Inflammatory macrophage treated with lipopolysaccharide for 4 hours (primary cell): ENCODE measurements around the gene DELE1.
"Not testable (repeated sequence)": the region's sequence is repeated elsewhere in the genome, so short reads cannot be mapped to it uniquely, and the experiment has no call there.

Experiments
- DNase-seq: peaks from one replicate; pipeline ENCODE4 v3.0.0-alpha.2; 2020

The DELE1 gene

DNA sequence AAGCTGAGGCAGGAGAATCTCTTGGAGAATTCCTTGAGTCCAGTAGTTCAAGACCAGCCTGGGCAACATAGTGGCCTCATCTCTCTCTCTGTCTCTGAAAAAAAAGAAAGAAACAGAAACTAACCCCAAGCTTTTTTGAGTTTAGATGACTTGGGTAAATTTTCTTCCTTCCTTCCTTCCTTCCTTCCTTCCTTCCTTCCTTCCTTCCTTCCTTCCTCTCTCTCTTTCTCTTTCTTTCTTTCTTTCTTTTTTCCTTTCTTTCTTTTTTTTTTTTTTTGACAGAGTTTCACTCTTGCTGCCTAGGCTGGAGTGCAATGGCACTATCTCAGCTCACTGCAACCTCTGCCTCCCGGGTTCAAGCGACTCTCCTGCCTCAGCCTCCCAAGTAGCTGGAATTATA lies 33.2 kb upstream of the DELE1 start:
- not testable (repeated sequence) for DNase-seq

DNA sequence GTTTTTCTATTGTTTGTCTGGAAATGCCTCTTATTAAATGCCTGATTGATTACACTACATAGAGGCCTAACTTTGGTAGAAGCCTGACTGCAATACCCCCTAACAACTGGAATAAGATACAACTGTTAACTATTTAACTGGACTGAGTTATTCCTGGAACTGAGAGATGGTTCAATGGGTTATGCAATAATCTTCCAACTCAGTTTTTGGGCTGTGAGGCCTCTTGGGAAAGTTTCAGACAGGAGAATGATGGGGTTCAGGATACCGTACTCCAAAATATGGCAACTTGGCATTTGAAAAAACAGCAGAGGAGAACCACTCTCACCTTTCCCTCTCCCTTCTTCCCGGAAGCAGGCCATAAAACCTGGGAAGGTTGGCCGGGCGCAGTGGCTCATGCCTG lies 26.2 kb upstream of the DELE1 start:
- no peak for DNase-seq

DNA sequence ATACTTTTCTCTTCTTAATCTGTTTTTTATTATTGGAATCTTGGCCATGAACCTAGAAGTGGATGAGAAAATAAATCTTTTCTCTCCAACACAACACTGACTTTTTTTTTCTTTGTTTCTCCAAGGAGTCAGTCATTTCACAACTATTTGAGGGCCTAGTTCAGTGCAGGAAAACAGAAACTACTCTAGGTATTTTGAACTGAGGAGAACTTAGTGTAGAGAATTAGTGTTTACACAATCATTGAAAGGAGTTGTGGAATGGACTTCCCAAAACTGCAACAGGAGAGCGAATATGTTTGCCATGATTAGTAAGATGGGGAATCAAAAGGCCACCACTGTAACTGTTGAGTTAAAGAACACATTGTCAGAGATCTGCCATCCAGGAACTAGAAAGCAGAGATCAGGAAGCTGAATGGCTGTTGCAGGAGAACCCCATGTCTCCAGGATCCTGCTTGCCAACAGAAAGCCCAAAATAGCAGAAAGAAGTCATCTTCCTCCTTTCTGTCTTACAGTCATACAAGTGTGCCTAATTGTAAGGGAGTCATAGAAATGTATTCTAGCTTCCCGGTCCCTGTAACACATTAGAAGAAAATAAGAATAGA lies 25.1 kb upstream of the DELE1 start:
- peak; percentile 58 for DNase-seq

DNA sequence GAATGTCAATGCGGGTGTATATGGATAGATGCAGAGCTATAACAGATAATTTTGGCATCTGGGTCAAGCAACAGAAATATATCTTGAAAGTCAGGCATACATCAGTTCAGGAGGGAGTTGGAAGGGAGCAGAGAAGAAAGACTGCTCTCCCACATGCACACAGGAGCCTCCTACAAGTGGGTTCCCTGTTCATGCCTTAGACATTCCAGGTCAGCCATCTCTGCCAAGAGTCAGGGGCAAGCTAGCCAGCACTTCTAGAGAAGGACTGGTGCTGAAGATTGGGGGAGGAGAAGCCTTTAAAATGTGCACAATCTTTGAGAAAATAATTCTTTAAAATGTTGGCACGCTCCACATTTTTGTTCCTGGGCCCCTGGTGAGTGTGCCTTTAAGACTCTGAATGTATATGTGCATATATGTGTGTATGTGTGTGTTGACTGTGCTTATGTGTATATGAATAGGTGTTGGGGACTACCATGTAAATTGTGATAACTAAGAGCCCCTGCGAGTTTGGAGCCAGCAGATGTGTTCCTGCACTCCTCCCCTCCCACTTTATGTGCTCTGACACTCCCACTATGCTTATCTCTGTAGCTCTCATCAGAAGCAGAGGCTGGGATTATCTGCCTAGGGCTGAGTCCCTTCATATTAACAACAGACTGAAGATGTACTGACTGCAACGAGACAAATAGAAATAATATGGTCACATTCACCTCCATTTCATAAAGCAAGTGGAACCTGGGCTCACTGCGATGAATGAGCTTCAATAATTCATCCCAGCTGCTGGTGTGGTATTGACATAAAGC lies 21.5 kb upstream of the DELE1 start:
- DNase-seq, result no peak

DNA sequence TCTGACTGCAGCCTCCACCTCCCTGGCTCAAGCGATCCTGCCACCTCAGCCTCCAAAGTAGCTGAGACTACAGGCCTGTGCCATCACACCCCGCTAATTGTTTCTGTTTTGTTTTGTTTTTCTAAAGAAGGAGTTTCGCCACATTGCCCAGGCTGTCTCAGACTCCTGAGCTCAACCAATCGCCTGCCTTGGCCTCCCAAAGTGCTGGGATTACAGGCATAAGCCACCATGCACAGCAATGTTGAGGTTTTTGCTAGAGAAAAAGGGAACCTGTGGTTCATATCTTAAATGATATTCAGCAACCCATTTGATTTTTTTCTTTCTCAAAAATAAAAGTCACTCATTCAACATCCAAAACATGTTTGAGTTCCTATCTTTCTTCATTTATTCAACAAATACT lies 20.4 kb upstream of the DELE1 start:
- DNase-seq, result peak; percentile 79

DNA sequence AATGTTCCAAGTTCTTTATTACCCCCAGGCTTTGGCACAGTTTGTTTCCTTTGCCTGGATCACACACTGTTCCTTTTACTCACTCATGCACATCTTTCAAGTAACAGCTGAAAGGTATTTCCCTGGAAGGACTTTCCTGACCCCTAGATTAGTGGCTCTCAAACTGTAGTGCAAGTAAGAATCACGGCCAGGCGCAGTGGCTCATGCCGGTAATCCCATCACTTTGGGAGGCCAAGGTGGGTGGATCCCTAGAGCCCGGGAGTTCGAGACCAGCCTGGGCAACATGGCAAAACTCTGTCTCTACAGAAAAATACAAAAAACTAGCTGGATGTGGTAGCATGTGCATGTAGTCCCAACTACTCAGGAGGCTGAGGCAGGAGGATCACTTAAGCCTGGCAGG lies 19.1 kb upstream of the DELE1 start:
- DNase-seq, result no peak

DNA sequence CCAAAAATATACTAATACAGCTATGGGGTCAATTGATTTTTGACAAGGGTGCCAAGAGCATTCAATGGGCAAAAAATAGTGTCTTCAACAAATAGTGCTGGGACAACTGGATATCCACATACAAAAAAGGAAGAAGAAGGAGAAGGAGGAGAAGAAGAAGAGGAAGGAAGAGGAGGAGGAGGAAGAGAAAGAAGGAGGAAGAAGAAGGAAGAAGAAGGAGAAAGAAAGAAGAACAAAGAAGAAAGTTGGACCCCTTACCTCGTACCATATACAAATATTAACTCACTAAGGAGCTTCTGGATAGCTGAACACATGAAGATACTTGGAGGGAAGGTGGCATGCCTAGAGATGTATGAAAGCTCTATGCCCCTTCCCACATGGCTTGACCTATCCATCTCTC lies 17.2 kb upstream of the DELE1 start:
- DNase-seq, result no peak

DNA sequence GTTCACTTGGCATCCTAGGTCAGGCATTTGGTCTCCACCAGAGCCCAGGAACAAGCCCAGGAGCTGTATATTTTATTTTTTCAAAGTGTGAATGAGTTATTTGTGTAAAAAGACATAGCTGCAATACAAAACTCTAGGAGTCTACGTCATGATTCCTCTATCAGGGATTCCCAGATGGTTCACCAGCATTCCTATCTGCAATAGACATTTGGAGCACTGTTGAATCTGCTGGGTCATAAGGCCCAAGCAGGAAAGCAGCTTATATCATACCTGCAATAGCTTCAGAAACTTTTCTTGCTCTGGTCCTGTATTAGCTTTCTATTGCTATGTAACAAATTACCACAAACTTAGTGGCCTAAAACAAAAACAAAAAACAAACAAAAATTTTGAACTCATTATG lies 16.7 kb upstream of the DELE1 start:
- DNase-seq, result no peak

DNA sequence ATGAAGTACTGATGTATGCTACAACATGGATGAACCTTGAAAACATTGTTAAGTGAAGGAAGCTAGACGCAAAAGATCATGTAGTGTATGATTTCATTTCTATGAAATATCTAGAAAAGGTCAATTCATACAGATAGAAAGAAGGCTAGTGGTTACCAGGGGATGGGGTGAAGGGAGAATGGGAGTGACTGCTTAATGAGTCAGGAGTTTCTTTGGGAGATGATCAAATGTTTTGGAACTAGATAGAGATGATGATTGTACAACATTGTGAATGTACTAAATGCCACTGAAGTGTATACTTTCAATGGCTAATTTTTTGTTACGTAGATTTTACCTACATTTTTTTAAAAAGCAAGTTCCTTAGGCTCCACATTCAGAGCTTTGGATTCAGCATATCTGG lies 14.9 kb upstream of the DELE1 start:
- no peak for DNase-seq

DNA sequence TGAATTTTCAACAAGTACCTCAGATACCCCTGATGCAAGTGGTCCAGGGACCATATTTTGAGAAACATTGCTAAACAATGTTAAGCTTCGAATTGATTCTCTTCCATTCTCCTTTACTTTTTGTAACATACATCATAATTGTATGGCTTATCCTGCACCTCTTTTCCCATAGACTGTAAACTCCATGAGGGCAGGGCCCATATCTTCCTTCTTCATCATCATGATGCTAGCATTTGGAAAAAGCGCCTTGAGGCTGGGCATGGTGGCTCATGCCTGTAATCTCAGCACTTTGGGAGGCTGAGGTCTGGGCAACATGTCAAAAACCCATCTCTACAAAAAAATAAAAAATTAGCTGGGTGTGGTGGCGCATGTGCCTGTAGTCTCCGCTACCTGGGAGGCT lies 14.5 kb upstream of the DELE1 start:
- DNase-seq, result no peak

DNA sequence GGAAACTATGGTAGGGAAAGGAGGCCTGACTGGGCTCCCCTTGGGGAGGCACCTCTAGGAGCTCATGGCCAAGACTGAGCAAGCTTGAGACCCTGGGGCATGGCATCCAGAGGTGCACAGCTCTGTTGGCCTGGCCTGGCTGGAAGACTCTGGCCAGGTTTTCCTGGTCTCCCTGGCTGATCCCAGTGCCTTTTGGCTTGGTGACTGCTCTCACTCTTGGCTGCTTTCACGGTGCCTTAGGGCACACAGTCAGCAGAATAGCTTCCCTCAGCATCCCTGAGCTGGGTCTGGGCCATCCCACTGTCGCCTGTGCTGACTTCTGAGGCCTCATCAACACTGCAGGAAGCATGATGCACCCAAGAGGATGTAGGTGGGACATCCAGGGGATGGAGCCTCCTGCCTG lies 13.4 kb upstream of the DELE1 start:
- DNase-seq, result no peak

DNA sequence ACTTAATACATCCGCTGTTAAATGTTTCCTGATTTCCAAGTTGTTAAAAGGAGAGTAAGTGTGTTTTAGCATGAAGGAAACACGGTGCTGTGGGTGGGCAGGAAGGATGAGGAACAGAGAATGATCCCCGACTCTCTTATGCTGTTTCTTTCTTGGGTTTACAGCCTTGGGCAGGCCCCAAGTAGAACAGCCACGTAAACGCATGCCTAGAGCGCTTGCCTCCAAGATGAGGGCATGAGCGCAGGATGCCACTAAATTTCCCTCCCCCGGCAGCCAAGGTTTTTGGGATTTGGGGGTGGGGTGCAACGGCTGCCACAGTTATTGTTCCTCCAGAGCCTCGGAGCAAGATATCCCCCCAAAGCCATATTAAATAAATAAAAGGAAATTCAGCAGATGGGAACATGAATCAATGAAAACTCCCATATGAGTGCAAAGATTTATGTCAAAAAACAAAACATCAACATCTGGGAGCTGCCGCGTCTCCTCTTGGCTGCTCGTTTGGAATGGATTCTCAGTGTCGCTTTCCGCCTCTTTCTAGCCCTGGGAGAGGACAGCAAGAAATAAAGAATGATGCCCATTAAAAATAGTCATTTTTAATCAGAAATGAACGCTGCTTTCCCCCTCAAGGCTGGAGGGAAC lies 10.0 kb upstream of the DELE1 start:
- DNase-seq, result no peak

DNA sequence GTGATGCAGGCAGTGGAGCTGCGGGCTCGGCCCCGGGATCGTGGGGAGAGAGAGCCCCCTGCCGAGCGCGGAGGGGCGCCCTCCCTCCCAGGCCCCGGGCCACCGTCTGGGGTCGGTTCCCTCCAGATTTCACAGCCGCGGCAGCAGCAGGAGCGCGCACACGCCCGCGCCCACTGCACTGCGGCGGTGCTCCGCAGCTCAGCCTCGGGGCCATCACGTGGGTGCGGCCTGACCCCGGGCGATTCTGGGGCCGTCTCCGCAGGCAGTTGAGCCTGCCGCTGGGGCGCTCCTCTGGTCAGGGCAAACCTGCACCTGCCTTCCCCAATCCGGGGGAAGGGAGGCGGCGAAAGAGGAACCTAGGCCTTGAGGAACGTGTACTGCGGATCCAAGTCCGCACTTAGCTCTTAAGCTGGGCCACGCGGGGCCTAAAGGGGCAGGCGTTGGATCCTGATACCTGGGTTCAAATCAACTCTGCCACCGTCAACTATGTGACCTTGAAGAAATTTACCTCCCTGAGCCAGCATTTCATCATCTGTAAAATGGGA lies 9.4 kb upstream of the DELE1 start:
- DNase-seq, result peak; percentile 45

DNA sequence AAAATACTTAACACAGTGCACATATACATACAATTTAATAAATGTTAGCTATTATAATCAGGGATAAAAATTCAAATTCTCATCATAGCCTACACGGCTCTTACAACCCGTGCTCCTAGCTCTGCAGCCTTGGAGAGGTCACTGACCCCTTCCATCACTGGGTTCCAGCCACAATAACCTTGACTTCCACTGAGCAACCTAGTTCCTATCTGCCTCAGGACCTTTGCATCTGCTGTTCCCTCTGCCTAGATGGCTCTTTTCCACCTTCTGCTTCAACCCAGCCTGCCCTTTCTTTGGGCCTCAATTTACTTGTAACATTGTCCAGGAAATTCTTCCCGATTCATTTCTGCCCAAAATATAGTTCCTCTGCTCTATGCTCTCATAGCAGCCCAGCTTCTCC lies 8.9 kb upstream of the DELE1 start:
- DNase-seq, result no peak

DNA sequence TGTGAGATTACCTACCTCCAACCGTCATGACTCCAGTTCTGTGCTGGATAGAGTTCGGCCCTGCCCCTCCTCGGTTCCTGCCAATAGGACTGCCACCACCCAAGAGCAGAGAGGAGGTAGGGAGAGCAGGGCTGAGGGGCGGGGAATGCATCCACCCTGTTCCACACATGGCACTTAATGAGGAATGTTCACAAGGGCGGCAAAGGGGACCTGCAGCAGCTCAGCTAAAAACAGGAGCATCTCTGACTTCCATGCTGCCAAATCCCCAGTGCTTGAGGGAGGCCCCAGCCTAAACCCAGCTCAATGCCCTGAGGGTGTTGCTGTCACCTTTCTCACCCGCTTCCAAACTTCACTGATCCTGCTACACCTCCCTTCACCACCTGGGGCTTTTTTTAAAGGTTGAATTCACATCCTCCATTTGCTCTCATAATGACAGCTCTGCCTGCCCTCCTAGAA lies 7.8 kb upstream of the DELE1 start:
- no peak for DNase-seq

DNA sequence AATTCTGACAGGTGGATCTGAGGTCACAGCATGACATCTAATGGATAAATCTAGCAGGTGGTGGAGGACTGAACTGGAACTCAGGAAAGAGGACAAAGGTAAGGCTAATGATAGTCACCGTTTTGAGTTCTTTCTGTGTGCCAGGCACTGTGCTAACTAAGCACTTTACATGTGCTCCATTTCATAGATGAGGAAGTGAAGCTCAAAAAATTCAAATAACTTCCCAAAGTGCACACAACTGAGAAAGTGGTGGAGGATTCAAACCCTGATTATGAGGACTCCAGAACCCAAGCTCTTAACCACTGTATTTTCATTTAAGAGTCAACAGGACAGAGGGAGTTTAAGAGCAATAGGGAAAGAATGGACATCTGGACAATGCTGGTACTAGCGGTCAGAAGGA lies 7.1 kb upstream of the DELE1 start:
- peak; percentile 13 for DNase-seq

DNA sequence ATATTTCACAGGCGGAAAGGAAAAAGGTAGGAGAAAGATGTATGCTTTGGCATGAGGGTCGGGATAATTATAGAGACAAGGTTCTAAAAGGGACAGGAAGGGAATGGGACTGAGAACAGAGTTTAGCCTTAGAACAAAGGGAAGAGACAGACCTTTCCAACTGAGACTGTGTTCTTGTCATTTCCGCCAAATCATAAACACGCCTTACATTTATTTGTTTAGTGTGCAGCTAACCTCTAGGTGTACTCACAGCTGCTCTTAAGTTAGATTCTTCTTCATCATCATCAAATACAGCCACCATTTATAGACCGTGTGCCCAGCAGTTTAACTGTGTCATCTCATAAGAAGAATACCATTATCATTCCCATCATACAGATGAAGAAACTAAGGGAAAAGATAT lies 5.9 kb upstream of the DELE1 start:
- no peak for DNase-seq

DNA sequence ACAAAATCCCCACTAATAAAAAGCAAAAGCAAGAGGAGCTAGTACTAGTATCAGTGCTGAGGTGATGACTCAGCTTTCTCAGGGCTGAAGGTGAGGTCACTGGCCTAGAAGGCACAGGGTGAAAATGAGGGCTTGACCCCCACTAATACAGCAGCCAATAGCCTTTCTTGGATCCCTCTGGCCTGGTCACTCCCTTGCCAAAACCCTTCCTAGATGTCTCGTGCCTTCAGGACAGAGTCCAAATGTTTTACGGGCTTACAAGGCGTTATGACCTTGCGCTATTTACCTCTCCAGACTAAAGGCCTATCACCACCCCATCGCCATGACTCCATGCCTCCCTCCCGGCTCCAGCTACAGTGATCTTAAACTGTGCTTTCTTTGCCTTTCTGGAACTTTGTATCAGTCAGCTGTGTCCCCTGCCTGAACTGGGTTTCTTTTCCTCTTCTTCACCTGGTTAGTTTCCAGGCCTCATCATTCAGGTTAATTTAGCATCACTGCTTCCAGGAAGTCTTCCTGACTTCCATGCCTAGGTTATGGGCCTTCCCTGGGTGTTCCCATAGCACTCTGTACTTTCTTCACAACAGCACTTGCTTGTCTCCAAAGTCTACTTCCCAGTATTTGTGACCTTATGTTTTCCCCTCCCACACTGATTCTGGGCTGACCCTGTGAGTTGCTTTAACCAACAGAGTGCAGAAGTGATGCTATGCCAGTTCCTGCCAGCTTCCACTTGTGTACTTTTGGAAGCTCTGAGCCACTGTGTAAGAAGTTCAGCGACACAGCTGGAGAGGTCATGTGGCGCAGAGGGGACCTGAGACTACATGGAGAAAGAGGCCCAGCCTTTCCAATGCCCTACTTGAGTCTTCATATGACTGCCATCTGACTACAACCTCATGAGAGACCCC lies 4.2 kb upstream of the DELE1 start:
- peak; percentile 80 for DNase-seq

DNA sequence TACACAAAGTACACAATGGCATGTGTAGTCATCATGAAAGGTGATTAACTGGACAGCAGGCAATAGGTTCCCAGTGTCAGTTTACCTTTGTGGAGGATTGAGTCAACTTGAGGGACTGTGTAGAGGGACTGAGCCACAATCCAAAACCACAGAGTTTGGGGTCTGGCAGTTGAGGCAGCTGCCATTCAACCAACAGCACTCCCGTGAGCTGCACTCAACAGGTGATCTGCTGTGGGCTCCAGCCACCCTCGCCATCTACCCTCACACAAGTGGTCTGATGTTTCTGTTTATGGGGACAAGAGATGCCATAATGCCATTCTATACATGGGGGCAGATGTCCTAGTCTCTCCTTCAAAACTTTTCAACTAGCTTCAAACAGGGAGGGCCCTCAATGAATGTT lies 2.9 kb upstream of the DELE1 start:
- no peak for DNase-seq

DNA sequence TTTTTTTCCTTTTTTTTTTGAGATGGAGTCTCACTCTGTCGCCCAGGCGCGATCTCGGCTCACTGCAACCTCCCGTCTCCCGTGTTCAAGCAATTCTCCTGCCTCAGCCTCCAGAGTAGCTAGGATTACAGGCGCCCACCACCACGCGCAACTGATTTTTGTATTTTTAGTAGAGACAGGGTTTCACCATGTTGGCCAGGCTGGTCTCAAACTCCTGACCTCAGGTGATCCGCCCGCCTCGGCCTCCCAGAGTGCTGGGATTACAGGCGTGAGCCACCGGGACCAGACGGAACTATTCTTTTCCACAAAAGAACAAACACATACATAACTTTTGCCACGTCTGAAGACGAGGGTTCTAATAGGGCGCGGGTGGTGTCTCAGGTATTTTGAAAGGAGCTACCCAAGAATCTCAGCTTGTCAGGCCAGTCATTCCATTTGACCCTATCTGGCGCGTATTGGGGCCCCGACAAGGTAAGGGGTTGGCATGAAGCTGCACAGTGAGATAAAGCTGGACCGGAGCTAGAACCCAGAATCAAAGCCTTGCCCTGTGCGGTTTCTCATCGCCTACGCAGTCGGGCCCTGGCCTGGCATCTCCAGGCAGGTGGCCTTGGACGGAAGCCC lies 734 bp upstream of the DELE1 start:
- DNase-seq, result not testable (repeated sequence)

DNA sequence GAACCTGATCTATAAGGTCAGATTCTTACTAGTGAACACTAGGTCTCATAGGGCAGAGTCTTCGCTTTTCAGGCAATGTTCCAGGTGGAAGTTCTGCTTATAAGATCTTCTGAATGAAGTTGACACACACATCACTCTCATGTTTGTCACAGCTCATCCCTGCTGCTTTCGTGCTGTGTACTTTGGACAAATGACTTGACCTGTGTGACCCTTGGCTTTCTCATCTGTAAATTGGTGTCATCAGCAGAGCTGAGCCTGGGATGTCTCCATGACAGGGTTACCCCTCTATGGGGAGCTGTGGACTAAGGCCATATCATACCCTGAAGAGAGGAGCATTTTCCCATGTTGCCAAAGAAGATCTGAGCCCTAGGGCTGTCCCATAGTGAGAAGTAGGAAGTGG lies 2.8 kb downstream of the DELE1 start:
- DNase-seq, result no peak

DNA sequence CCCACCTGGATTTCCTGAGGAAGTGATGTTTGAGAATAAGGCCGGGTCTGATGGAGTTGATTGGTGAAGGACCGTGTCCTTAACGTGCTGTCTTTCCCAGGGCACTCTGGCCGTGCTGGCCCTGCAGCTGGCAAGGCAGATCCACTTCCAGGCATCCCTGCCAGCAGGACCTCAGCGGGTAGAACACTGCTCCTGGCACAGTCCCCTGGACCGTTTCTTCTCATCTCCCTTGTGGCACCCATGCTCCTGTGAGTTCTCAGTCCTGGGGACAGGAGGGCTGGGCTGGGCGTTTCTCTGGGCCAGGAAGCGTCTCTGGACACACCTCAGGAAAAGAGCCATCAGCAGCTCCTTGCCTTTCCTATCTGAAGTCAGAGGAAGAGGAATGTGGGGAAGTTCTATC lies 4.4 kb downstream of the DELE1 start:
- DNase-seq, result no peak
